IMR-90 (cell line): ENCODE results near the gene PTHLH. TPM values are rescaled to one million over a fixed set of nuclear protein-coding genes. Genes with fewer than 3 reads are reported as not detected.

Source experiments
- ATAC-seq: fragments of 200-7000 bp; cut with Tn5 transposase; 2 replicates; pipeline ENCODE4 v1.9.1; 2020; ENCODE audit warnings: low read depth, mild to moderate bottlenecking, moderate library complexity
- BruUV-seq: library from RNA; stranded (reverse); fragments of 400-500 nt; replicated peaks from 2 replicates; lab custom pipeline; 2021; lab: Mats Ljungman, UMichigan
- CTCF ChIA-PET: fragments of 300-600 bp; formaldehyde crosslinking; extraction: SDS; loops from one replicate; lab custom pipeline; 2021; ENCODE audit warnings: antibody characterized with exemption; lab: Yijun Ruan, JAX
- POLR2A ChIA-PET: fragments of 300-600 bp; sonication (Branson Sonifier 250); formaldehyde crosslinking; loops from one replicate; lab custom pipeline; 2022; ENCODE audit warnings: antibody characterized with exemption; ENCODE audit not compliant: unreplicated experiment; lab: Charles Lee
- DNase-seq: peaks from one replicate; pipeline ENCODE4 v3.0.0; 2013
- H2AFZ ChIP-seq: replicated peaks from 2 replicates; pipeline ENCODE3; 2013; ENCODE audit warnings: low read length, mild to moderate bottlenecking; ENCODE audit not compliant: poor library complexity
- H2AK5ac ChIP-seq: 2 replicates; pipeline ENCODE4 v1.6.1; 2013; ENCODE audit warnings: low read depth, low read length, inconsistent platforms
- H2AK9ac ChIP-seq: replicated peaks from 2 replicates; pipeline ENCODE3; 2013; ENCODE audit warnings: mild to moderate bottlenecking, low read depth, low read length, moderate library complexity; ENCODE audit not compliant: poor library complexity
- H2BK120ac ChIP-seq: 2 replicates; pipeline ENCODE4 v1.6.1; 2013; ENCODE audit warnings: low read depth, low read length, inconsistent platforms
- H2BK15ac ChIP-seq: 3 replicates; pipeline ENCODE4 v1.6.1; 2013; ENCODE audit warnings: low read depth, low read length, inconsistent platforms
- H2BK20ac ChIP-seq: 2 replicates; pipeline ENCODE4 v1.6.1; 2013; ENCODE audit warnings: low read depth, mild to moderate bottlenecking, inconsistent platforms, low read length, moderate library complexity
- H2BK5ac ChIP-seq: 2 replicates; pipeline ENCODE4 v1.6.1; 2013; ENCODE audit warnings: mild to moderate bottlenecking, low read depth, low read length, inconsistent platforms; ENCODE audit not compliant: poor library complexity, severe bottlenecking
- H3K14ac ChIP-seq: replicated peaks from 2 replicates; pipeline ENCODE4 v1.6.1; 2013; ENCODE audit warnings: low read depth, low read length, inconsistent platforms
- H3K18ac ChIP-seq: 2 replicates; pipeline ENCODE4 v1.6.1; 2013; ENCODE audit warnings: low read depth, low read length, control low read depth
- H3K23ac ChIP-seq: 2 replicates; pipeline ENCODE4 v1.6.1; 2013; ENCODE audit warnings: low read depth, low read length, inconsistent platforms
- H3K27ac ChIP-seq: 2 replicates; pipeline ENCODE4 v1.5.1; 2013; ENCODE audit warnings: mild to moderate bottlenecking, control low read depth, low read length; ENCODE audit not compliant: insufficient read depth
- H3K27me3 ChIP-seq: 2 replicates; pipeline ENCODE4 v1.6.1; 2013; ENCODE audit warnings: low read length; ENCODE audit not compliant: control insufficient read depth, insufficient read depth
- H3K36me3 ChIP-seq: 2 replicates; pipeline ENCODE4 v1.6.1; 2013; ENCODE audit warnings: low read length, mixed read lengths; ENCODE audit not compliant: control insufficient read depth, insufficient read depth
- H3K4ac ChIP-seq: 2 replicates; pipeline ENCODE4 v1.6.1; 2013; ENCODE audit warnings: low read depth, low read length, inconsistent platforms
- H3K4me1 ChIP-seq: 2 replicates; pipeline ENCODE4 v1.6.1; 2013; ENCODE audit warnings: low read length, mixed read lengths; ENCODE audit not compliant: control insufficient read depth, insufficient read depth
- H3K4me2 ChIP-seq: 2 replicates; pipeline ENCODE4 v1.6.1; 2013; ENCODE audit warnings: low read depth, mild to moderate bottlenecking, control low read depth, low read length, moderate library complexity
- H3K4me3 ChIP-seq: 2 replicates; pipeline ENCODE4 v1.5.1; 2013; ENCODE audit warnings: low read depth, mild to moderate bottlenecking, control low read depth, low read length, moderate library complexity; ENCODE audit not compliant: insufficient read depth
- H3K56ac ChIP-seq: 2 replicates; pipeline ENCODE4 v1.6.1; 2013; ENCODE audit warnings: low read length, inconsistent platforms; ENCODE audit not compliant: insufficient read depth; ENCODE audit errors: extremely low read depth
- H3K79me1 ChIP-seq, 2 experiments: 2 replicates each; pipeline ENCODE4 v1.6.1; 2013; ENCODE audit warnings: low read length in 2 of 2, inconsistent platforms in 1 of 2, low read depth in 1 of 2
- H3K9ac ChIP-seq: 2 replicates; pipeline ENCODE4 v1.6.1; 2013; ENCODE audit warnings: low read depth, low read length, control low read depth
- H3K9me1 ChIP-seq: 2 replicates; pipeline ENCODE4 v1.6.1; 2013; ENCODE audit warnings: low read length, inconsistent platforms; ENCODE audit not compliant: insufficient read depth
- H3K9me3 ChIP-seq: 2 replicates; pipeline ENCODE4 v1.6.1; 2013; ENCODE audit warnings: low read length; ENCODE audit not compliant: control insufficient read depth, insufficient read depth
- H4K20me1 ChIP-seq: 2 replicates; pipeline ENCODE4 v1.6.1; 2013; ENCODE audit warnings: low read length, inconsistent platforms; ENCODE audit not compliant: insufficient read depth
- H4K5ac ChIP-seq: 2 replicates; pipeline ENCODE4 v1.6.1; 2013; ENCODE audit warnings: mild to moderate bottlenecking, low read depth, low read length, control low read depth
- H4K8ac ChIP-seq, 2 experiments: 2 replicates each; pipeline ENCODE4 v1.6.1; 2013; ENCODE audit warnings: low read depth in 2 of 2, low read length in 2 of 2, control low read depth in 1 of 2, inconsistent platforms in 1 of 2
- H4K91ac ChIP-seq: 2 replicates; pipeline ENCODE4 v1.6.1; 2013; ENCODE audit warnings: low read depth, low read length, inconsistent platforms; ENCODE audit not compliant: insufficient read depth
- BHLHE40 ChIP-seq: fragments of 150-350 bp; IDR thresholded peaks from 2 replicates; pipeline ENCODE4 v1.6.1; 2016; ENCODE audit warnings: mild to moderate bottlenecking, low read depth, low read length
- CEBPB ChIP-seq: IDR thresholded peaks from 2 replicates; pipeline ENCODE4 v1.6.1; 2012; ENCODE audit warnings: low read depth, low read length, improper control_type of control experiment
- CHD1 ChIP-seq: IDR thresholded peaks from 2 replicates; pipeline ENCODE4 v1.6.1; 2012; ENCODE audit warnings: low read depth, low read length, improper control_type of control experiment
- CTCF ChIP-seq: conservative IDR thresholded peaks from 2 replicates; pipeline ENCODE4 v1.5.1; 2012; ENCODE audit warnings: mild to moderate bottlenecking, low read depth, low read length, improper control_type of control experiment
- ELK1 ChIP-seq: fragments of 150-350 bp; IDR thresholded peaks from 2 replicates; pipeline ENCODE4 v1.6.1; 2016; ENCODE audit warnings: low read depth, mild to moderate bottlenecking, low read length, moderate library complexity, borderline replicate concordance
- FOS ChIP-seq: fragments of 150-350 bp; IDR thresholded peaks from 2 replicates; pipeline ENCODE4 v1.6.1; 2016; ENCODE audit warnings: low read depth, low read length
- MAFK ChIP-seq: IDR thresholded peaks from 2 replicates; pipeline ENCODE4 v1.6.1; 2012; ENCODE audit warnings: low read depth, low read length, improper control_type of control experiment
- MAZ ChIP-seq: IDR thresholded peaks from 2 replicates; pipeline ENCODE4 v1.6.1; 2012; ENCODE audit warnings: low read depth, mild to moderate bottlenecking, low read length, improper control_type of control experiment, moderate library complexity, borderline replicate concordance
- MXI1 ChIP-seq: IDR thresholded peaks from 2 replicates; pipeline ENCODE4 v1.6.1; 2012; ENCODE audit warnings: low read depth, mild to moderate bottlenecking, low read length, moderate library complexity, borderline replicate concordance
- NFE2L2 ChIP-seq: fragments of 150-350 bp; IDR thresholded peaks from 2 replicates; pipeline ENCODE4 v1.6.1; 2016; ENCODE audit warnings: low read depth, mild to moderate bottlenecking, low read length
- POLR2A ChIP-seq: IDR thresholded peaks from 2 replicates; pipeline ENCODE4 v1.6.1; 2012; ENCODE audit warnings: mild to moderate bottlenecking, low read depth, low read length
- RAD21 ChIP-seq: IDR thresholded peaks from 2 replicates; pipeline ENCODE4 v1.6.1; 2012; ENCODE audit warnings: low read length, improper control_type of control experiment
- RCOR1 ChIP-seq: IDR thresholded peaks from 2 replicates; pipeline ENCODE4 v1.6.1; 2012; ENCODE audit warnings: mild to moderate bottlenecking, low read length, improper control_type of control experiment; ENCODE audit not compliant: insufficient replicate concordance
- RFX5 ChIP-seq: IDR thresholded peaks from 2 replicates; pipeline ENCODE4 v1.8.0; 2012; ENCODE audit warnings: low read depth, mild to moderate bottlenecking, low read length, moderate library complexity
- SMC3 ChIP-seq: fragments of 150-350 bp; IDR thresholded peaks from 2 replicates; pipeline ENCODE4 v1.6.1; 2016; ENCODE audit warnings: low read depth, mild to moderate bottlenecking, antibody characterized with exemption, low read length, moderate library complexity
- USF2 ChIP-seq: fragments of 150-350 bp; IDR thresholded peaks from 2 replicates; pipeline ENCODE4 v1.6.1; 2017; ENCODE audit warnings: mild to moderate bottlenecking, antibody characterized with exemption, low read length, low read depth
- WGBS, 2 experiments: methylation state at CpG; one replicate each; pipeline versions ENCODE4 v1.1.5 to v1.1.7; 2013; ENCODE audit warnings: missing lambda C conversion rate in 2 of 2; ENCODE audit not compliant: insufficient read length in 1 of 2; ENCODE audit errors: extremely low coverage in 2 of 2; 5-methylcytosine and 5-hydroxymethylcytosine counted together
- dilution Hi-C: fragments of 300-500 bp; cut with HindIII; formaldehyde crosslinking; loops from one replicate; pipeline ENCODE4 v1.14.3; 2018; ENCODE audit warnings: low sequenced_read_pairs; ENCODE audit not compliant: unreplicated experiment
- in situ Hi-C: fragments of 300-500 bp; cut with MboI; formaldehyde crosslinking; loops from 3 replicates; pipeline ENCODE4 v1.14.3; 2019; ENCODE audit warnings: low sequenced_read_pairs, inconsistent platforms, mixed read lengths
- intact Hi-C: fragments of 100-400 bp; cut with micrococcal nuclease; formaldehyde crosslinking; loops from 2 replicates; pipeline ENCODE4 v1.10.0; 2022
- polyA plus RNA-seq, 3 experiments: library from polyadenylated mRNA; depleted of rRNA; stranded (reverse); fragments of >200 nt; gene quantifications; 2 replicates each; pipeline ENCODE4 v1.2.3, GENCODE V29; 2012; ENCODE audit warnings: low replicate concordance in 1 of 3
- total RNA-seq: library from RNA; depleted of rRNA; stranded (reverse); fragments of >200 nt; gene quantifications from 2 replicates; pipeline ENCODE4 v1.2.3, GENCODE V29; 2012

Gene PTHLH
- total and polyA plus RNA-seq, 2 of the 4 experiments (the other 2 are of a cell fraction): 0.36 to 1.3 TPM

GRCh38 chr12:27940245-27940644 lies 32.3 kb downstream of the PTHLH start:
- H4K8ac ChIP-seq: no peak overlapping the region

More at GRCh38 chr12:27940245-27940644, 32.3 kb downstream of the PTHLH start:
- no peak overlapping the region for H3K4me2 ChIP-seq
- no peak overlapping the region for H3K56ac ChIP-seq
- 100% methylated on average over 1 of the region's 4 CpGs; no CpG with 5 or more reads in 1 of the 2 experiments for WGBS, 2 experiments
- in situ Hi-C loops (no loop called here), intact Hi-C loops (loop anchor here (2.0 to 5.0 kb wide), 2 partner anchors 98 to 119 kb away; no protein-coding TSS in a partner anchor), dilution Hi-C loops (no loop called here)
- H4K5ac ChIP-seq: no peak overlapping the region
- no peak overlapping the region for H3K9ac ChIP-seq
- H3K18ac ChIP-seq: no peak overlapping the region
- H3K27ac ChIP-seq: no peak overlapping the region
- H3K14ac ChIP-seq: no peak overlapping the region
- H3K9me1 ChIP-seq: no peaks in the 10 kb centered on the region
- no peak overlapping the region for H2BK15ac ChIP-seq
- no peak overlapping the region for H2AK9ac ChIP-seq
- H3K4me3 ChIP-seq: no peak overlapping the region
- H2BK20ac ChIP-seq: no peak overlapping the region
- no peaks in the 10 kb centered on the region for H3K27me3 ChIP-seq
- BruUV-seq: no TSS peak
- no peak overlapping the region for H4K91ac ChIP-seq
- CTCF ChIA-PET: interaction anchor here (0.6 to 1.9 kb wide), 5 partner anchors 13 to 207 kb away, joined by 3 to 11 read pairs (median 5); no protein-coding TSS in a partner anchor
- no peaks in the 10 kb centered on the region for H3K4me1 ChIP-seq
- H3K36me3 ChIP-seq: no peaks in the 10 kb centered on the region
- no peaks in the 10 kb centered on the region for H3K79me1 ChIP-seq
- H3K4ac ChIP-seq: no peak overlapping the region
- H2BK5ac ChIP-seq: no peak overlapping the region
- no peaks in the 10 kb centered on the region for H4K20me1 ChIP-seq
- no peaks in the 10 kb centered on the region for H3K9me3 ChIP-seq
- TF ChIP-seq MAZ (no peak), ELK1 (no peak), NFE2L2 (no peak), RFX5 (no peak), RCOR1 (no peak), MXI1 (no peak), RAD21 (no peak), SMC3 (no peak), USF2 (no peak), FOS (no peak), CEBPB (no peak), BHLHE40 (no peak), CHD1 (no peak), CTCF (no peak), MAFK (no peak), POLR2A (no peak)
- H2AK5ac ChIP-seq: no peak overlapping the region
- no peak overlapping the region for H3K23ac ChIP-seq
- POLR2A ChIA-PET: no interaction called here
- no peak for DNase-seq
- no peak for ATAC-seq
- H2AFZ ChIP-seq: no peak overlapping the region
- H2BK120ac ChIP-seq: no peak overlapping the region
